D721Med (cell line): ENCODE results near the gene XAGE3.
"Not testable (repeated sequence)": the region's sequence is repeated elsewhere in the genome, so short reads cannot be mapped to it uniquely, and the experiment has no call there.

Experiments used
- DNase-seq: peaks from one replicate; pipeline ENCODE4 v3.0.0; 2011; ENCODE audit warnings: low spot score; ENCODE audit not compliant: insufficient read length
- FAIRE-seq: peaks from 2 replicates; lab custom pipeline; 2011; peaks lifted over from hg19 to GRCh38; lab: Jason Lieb, UNC
- CTCF ChIP-seq: IDR thresholded peaks from 2 replicates; pipeline ENCODE4 v1.5.1; 2012; ENCODE audit warnings: mild to moderate bottlenecking, control low read depth; ENCODE audit not compliant: insufficient read depth; ENCODE audit errors: missing control alignments

XAGE3 gene

GRCh38 chrX:52874661-52875060 is 6.8 kb upstream of the XAGE3 start:
- DNase-seq (no peak), FAIRE-seq (no peak)
- no peak for TF ChIP-seq CTCF

- not testable (repeated sequence) for DNase-seq, FAIRE-seq
These were observed 5.9 kb upstream of the XAGE3 start for GRCh38 chrX:52873825-52874224.

- FAIRE-seq: no peak
- TF ChIP-seq CTCF: no peak
- no peak for DNase-seq
These were observed 2.2 kb upstream of the XAGE3 start for GRCh38 chrX:52870046-52870445.

GRCh38 chrX:52865343-52865998 is 2.4 kb downstream of the XAGE3 start:
- FAIRE-seq: no peak
- DNase-seq: no peak
- TF ChIP-seq CTCF: no peak

- not testable (repeated sequence) for DNase-seq, FAIRE-seq
These were observed 10.8 kb downstream of the XAGE3 start for GRCh38 chrX:52856991-52857525.

GRCh38 chrX:52852110-52852860 is 15.6 kb downstream of the XAGE3 start:
- TF ChIP-seq CTCF: no peak
- FAIRE-seq: no peak

GRCh38 chrX:52843619-52844018 is 24.3 kb downstream of the XAGE3 start:
- not testable (repeated sequence) for FAIRE-seq, DNase-seq

More at GRCh38 chrX:52852110-52852860, 15.6 kb downstream of the XAGE3 start:
- no peak for DNase-seq

GRCh38 chrX:52839137-52839536 is 28.7 kb downstream of the XAGE3 start:
- TF ChIP-seq CTCF: no peak
- DNase-seq: no peak
- no peak for FAIRE-seq
